Choroid plexus epithelial cell (primary cell): ENCODE data around the gene FAM118A.

ENCODE experiments used
- DNase-seq: peaks from one replicate; pipeline ENCODE4 v3.0.0-alpha.2; 2010; ENCODE audit warnings: low read depth
- H3K4me3 ChIP-seq: 2 replicates; pipeline ENCODE4 v1.5.1; 2011; ENCODE audit warnings: low read depth, mild to moderate bottlenecking, control low read depth, low read length, moderate library complexity
- CTCF ChIP-seq: conservative IDR thresholded peaks from 2 replicates; pipeline ENCODE4 v1.5.1; 2011; ENCODE audit warnings: low read depth, mild to moderate bottlenecking, control low read depth, inconsistent platforms, low read length, moderate library complexity

The FAM118A gene

GRCh38 chr22:45304971-45305370, 4.8 kb upstream of the FAM118A start:
- no peak for TF ChIP-seq CTCF
- no peak overlapping the region for H3K4me3 ChIP-seq
- no peak for DNase-seq

- no peak for DNase-seq
- TF ChIP-seq CTCF = no peak
Measured at GRCh38 chr22:45305456-45306075, 4.2 kb upstream of the FAM118A start.

GRCh38 chr22:45306139-45306538, 3.6 kb upstream of the FAM118A start:
- no peak for DNase-seq
- TF ChIP-seq CTCF = no peak
- H3K4me3 ChIP-seq = no peak overlapping the region

More at GRCh38 chr22:45305456-45306075, 4.2 kb upstream of the FAM118A start:
- H3K4me3 ChIP-seq = no peak overlapping the region

- no peak overlapping the region for H3K4me3 ChIP-seq
- no peak for DNase-seq
- no peak for TF ChIP-seq CTCF
Measured at GRCh38 chr22:45308391-45308956, 1.3 kb upstream of the FAM118A start.

GRCh38 chr22:45308957-45309421, 745 bp upstream of the FAM118A start:
- H3K4me3 ChIP-seq = peak overlapping the region; percentile 81
- no peak for TF ChIP-seq CTCF
- no peak for DNase-seq

GRCh38 chr22:45310331-45310976, 720 bp downstream of the FAM118A start:
- no peak for TF ChIP-seq CTCF
- no peak for DNase-seq
- H3K4me3 ChIP-seq = peak overlapping the region; percentile 81
